H1 (cell line): ENCODE results near the gene LEKR1. TPM values are rescaled to one million over a fixed set of nuclear protein-coding genes. Genes with fewer than 3 reads are reported as not detected.
A peak's percentile ranks its signal among the peaks of the same experiment; 100 is the strongest.

Experiments
- CEBPB ChIP-seq: IDR thresholded peaks from 2 replicates; pipeline ENCODE4 v1.6.1; 2012; ENCODE audit warnings: low read depth, low read length
- CHD2 ChIP-seq: IDR thresholded peaks from 2 replicates; pipeline ENCODE4 v1.6.1; 2012; ENCODE audit warnings: low read length, improper control_type of control experiment
- CTBP2 ChIP-seq: IDR thresholded peaks from 2 replicates; pipeline ENCODE4 v1.7.0; 2011; ENCODE audit warnings: borderline replicate concordance, mild to moderate bottlenecking, moderate library complexity, mixed read lengths, low read length; ENCODE audit not compliant: insufficient read depth, insufficient read length
- EP300 ChIP-seq, 2 experiments: IDR thresholded peaks; 1 replicate in 1 of 2; 2 replicates in 1 of 2; pipeline ENCODE4 v1.6.1; 2011 to 2012; ENCODE audit warnings: low read depth in 2 of 2, low read length in 2 of 2, mild to moderate bottlenecking in 2 of 2, borderline replicate concordance in 1 of 2, inconsistent platforms in 1 of 2, moderate library complexity in 1 of 2
- JUN ChIP-seq: IDR thresholded peaks from 2 replicates; pipeline ENCODE4 v1.6.1; 2011; ENCODE audit warnings: low read depth, mild to moderate bottlenecking, improper control_type of control experiment, low read length
- KDM4A ChIP-seq: IDR thresholded peaks from one replicate; pipeline ENCODE4 v1.7.1; 2012; ENCODE audit warnings: low read depth, mild to moderate bottlenecking, moderate library complexity, low read length, inconsistent platforms; ENCODE audit not compliant: severe bottlenecking
- NANOG ChIP-seq: IDR thresholded peaks from 2 replicates; pipeline ENCODE4 v1.6.1; 2011; ENCODE audit warnings: low read length, low read depth, mild to moderate bottlenecking, inconsistent platforms; ENCODE audit not compliant: insufficient read depth, poor library complexity, severe bottlenecking
- POLR2AphosphoS5 ChIP-seq: IDR thresholded peaks from 2 replicates; pipeline ENCODE4 v1.6.1; 2011; ENCODE audit warnings: low read depth, low read length
- RNF2 ChIP-seq: fragments of 200-900, 300-1000 bp; sonication (generic); IDR thresholded peaks from 2 replicates; pipeline ENCODE4 v1.7.1; 2016; ENCODE audit warnings: borderline replicate concordance, low read depth, mild to moderate bottlenecking, antibody characterized with exemption, low read length; ENCODE audit not compliant: poor library complexity, severe bottlenecking; ENCODE audit errors: missing control alignments
- YY1 ChIP-seq: IDR thresholded peaks from 2 replicates; pipeline ENCODE4 v1.6.1; 2011; ENCODE audit warnings: low read depth, mild to moderate bottlenecking, low read length
- polyA plus RNA-seq, 7 experiments: library from polyadenylated mRNA; depleted of rRNA in 3 of 7; stranded (reverse) in 5 of 7; unstranded in 2 of 7; fragments of >200 nt in 5 of 7; fragments of 200-250 nt in 2 of 7; gene quantifications; 1 replicate in 5 of 7; 2 replicates in 1 of 7; 4 replicates in 1 of 7; pipeline versions ENCODE4 v1.2.1 to v1.2.3, GENCODE V29; 2011 to 2013; ENCODE audit warnings: missing spikeins in 2 of 7, mixed read lengths in 2 of 7
- total RNA-seq: library from RNA; stranded (reverse); fragmentation: NEBNext Ultra II Directional; extraction: Animal tissue kit (Norgen Biotek cat#: 25700); gene quantifications from 2 replicates; pipeline ENCODE4 v1.2.1, GENCODE V29; 2021

LEKR1 gene
- total and polyA plus RNA-seq, 2 of the 8 experiments (the other 6 are each of a cell fraction or from before 2014, with no cell fraction given), result 0.08 TPM; not detected in 1

DNA sequence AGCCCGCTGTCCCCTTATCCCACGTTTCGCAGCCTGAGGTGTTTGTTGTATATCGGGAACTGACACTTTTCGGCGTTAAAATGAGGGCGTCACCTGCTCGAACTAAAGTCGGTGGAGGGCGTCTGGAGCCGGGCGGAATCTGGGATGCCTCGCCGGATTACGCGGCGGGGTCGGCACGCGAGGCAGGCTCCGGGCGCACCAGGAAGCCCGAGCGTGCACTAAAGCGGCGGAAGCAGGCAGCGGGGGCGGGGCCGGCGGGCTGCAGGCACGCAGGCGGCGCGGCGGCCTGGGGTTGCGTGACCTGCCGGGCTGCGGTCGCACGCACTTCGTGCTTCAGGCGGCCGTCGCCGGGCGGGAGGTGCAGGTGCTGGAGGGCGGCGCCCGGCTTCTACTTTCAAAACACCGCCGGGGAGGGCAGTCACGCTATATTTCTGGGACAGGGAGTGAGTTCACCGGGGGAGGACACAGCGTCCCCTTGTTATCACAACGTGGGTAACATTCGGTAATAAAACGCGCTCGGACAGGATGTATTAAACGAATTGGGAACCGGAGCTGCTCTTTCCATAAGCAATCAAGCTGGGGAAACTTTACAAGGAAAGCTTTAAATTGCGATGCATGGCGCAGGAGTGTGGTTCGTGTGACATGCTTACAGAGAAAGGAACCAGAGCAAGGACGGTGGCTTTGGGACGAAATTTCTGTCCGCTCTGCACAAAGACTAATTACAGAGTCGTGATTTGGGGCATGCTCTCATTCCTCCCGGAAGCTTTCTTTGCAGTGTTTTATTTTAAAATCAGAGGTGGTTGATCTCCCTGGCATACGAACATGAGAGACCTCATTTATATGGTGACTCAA is 9.1 kb upstream of the LEKR1 start (continued):
- TF ChIP-seq CTBP2 (no peak), POLR2AphosphoS5 (0 out of 2 replicates have a peak, but pooled peaks have one; percentile 24), YY1 (no peak), CEBPB (no peak), RNF2 (peak; percentile 18), NANOG (peak; percentile 17), JUN (no peak), CHD2 (no peak), KDM4A (peak; percentile 60), EP300 (IDR thresholded peaks at IDR 0.05; ENCODE audit: borderline replicate concordance in 1 of 2, low read depth in 2 of 2, low read length in 2 of 2) (peak; percentile 55 to 91)
